HG02885 (cell line): ENCODE measurements around the gene OR4D2.
A peak's percentile ranks its signal among the peaks of the same experiment; 100 is the strongest.

Source experiments
- ATAC-seq: cut with Tn5 transposase; IDR thresholded peaks from one replicate; pipeline ENCODE4 v1.9.1; 2021; ENCODE audit warnings: mild to moderate bottlenecking; ENCODE audit not compliant: unreplicated experiment, poor library complexity

OR4D2 gene

GRCh38 chr17:58172369-58173071 lies 5.7 kb downstream of the OR4D2 start:
- no peak for ATAC-seq

- no peak for ATAC-seq
These were observed 8.1 kb downstream of the OR4D2 start for GRCh38 chr17:58174871-58175270.

- ATAC-seq: no peak
These were observed 9.4 kb downstream of the OR4D2 start for GRCh38 chr17:58176200-58176599.

GRCh38 chr17:58181796-58182195 lies 15.0 kb downstream of the OR4D2 start:
- ATAC-seq: no peak

GRCh38 chr17:58183514-58183913 lies 16.7 kb downstream of the OR4D2 start:
- ATAC-seq: no peak

GRCh38 chr17:58184308-58184985 lies 17.7 kb downstream of the OR4D2 start:
- no peak for ATAC-seq

GRCh38 chr17:58184986-58185761 lies 18.4 kb downstream of the OR4D2 start:
- no peak for ATAC-seq

GRCh38 chr17:58186591-58186990 lies 19.8 kb downstream of the OR4D2 start:
- ATAC-seq: no peak

- ATAC-seq: no peak
These were observed 20.3 kb downstream of the OR4D2 start for GRCh38 chr17:58187063-58187462.

GRCh38 chr17:58187675-58188074 lies 20.9 kb downstream of the OR4D2 start:
- ATAC-seq: no peak

- no peak for ATAC-seq
These were observed 22.8 kb downstream of the OR4D2 start for GRCh38 chr17:58189436-58190146.

GRCh38 chr17:58191241-58191896 lies 24.6 kb downstream of the OR4D2 start:
- ATAC-seq: no peak

GRCh38 chr17:58192612-58193011 lies 25.8 kb downstream of the OR4D2 start, which contains the start of gene EPX:
Gene EPX, plus strand, starts transcription at chr17:58192726. Its CDS starts 121 bp downstream, at chr17:58192847.
- ATAC-seq: no peak

- ATAC-seq: no peak
These were observed 27.0 kb downstream of the OR4D2 start for GRCh38 chr17:58193641-58194255.

- ATAC-seq: no peak
These were observed 28.8 kb downstream of the OR4D2 start for GRCh38 chr17:58195518-58196123.

GRCh38 chr17:58196610-58197009 lies 29.8 kb downstream of the OR4D2 start:
- ATAC-seq: no peak

- peak; percentile 51 for ATAC-seq
These were observed 33.3 kb downstream of the OR4D2 start for GRCh38 chr17:58200024-58200633.

- no peak for ATAC-seq
These were observed 36.1 kb downstream of the OR4D2 start for GRCh38 chr17:58202859-58203258.

GRCh38 chr17:58204796-58205195 lies 38.0 kb downstream of the OR4D2 start:
- no peak for ATAC-seq
